HepG2 (cell line): ENCODE results near the gene COQ3. TPM values are rescaled to one million over a fixed set of nuclear protein-coding genes. Genes with fewer than 3 reads are reported as not detected.

Experiments
- BRF2 ChIP-seq: sonication (generic); formaldehyde crosslinking; IDR thresholded peaks from 2 replicates; pipeline ENCODE4 v1.8.1; 2022; ENCODE audit warnings: mild to moderate bottlenecking, missing genetic modification reagents
- DNMT3B ChIP-seq: conservative IDR thresholded peaks from 2 replicates; pipeline ENCODE4 v1.6.1; 2016; ENCODE audit warnings: missing biosample characterization, control low read depth
- HBP1 ChIP-seq: IDR thresholded peaks from 2 replicates; pipeline ENCODE4 v1.6.1; 2016; ENCODE audit warnings: low read depth, control low read depth
- KLF15 ChIP-seq: sonication (generic); formaldehyde crosslinking; IDR thresholded peaks from 2 replicates; pipeline ENCODE4 v1.8.1; 2023; ENCODE audit warnings: borderline replicate concordance, mild to moderate bottlenecking, inconsistent platforms, missing genetic modification reagents, mixed read lengths
- MAF1 ChIP-seq: sonication (generic); formaldehyde crosslinking; IDR thresholded peaks from 2 replicates; pipeline ENCODE4 v1.5.0; 2020; ENCODE audit warnings: missing genetic modification reagents, borderline replicate concordance
- NR3C1 ChIP-seq: sonication (generic); formaldehyde crosslinking; IDR thresholded peaks from 2 replicates; pipeline ENCODE4 v1.4.0; 2020; ENCODE audit warnings: missing genetic modification reagents
- PHF20 ChIP-seq: sonication (generic); formaldehyde crosslinking; IDR thresholded peaks from 2 replicates; pipeline ENCODE4 v1.5.0; 2020; ENCODE audit warnings: mild to moderate bottlenecking, missing genetic modification reagents
- ZNF121 ChIP-seq: sonication (generic); formaldehyde crosslinking; IDR thresholded peaks from 2 replicates; pipeline ENCODE4 v1.5.0; 2020; ENCODE audit warnings: mild to moderate bottlenecking, missing genetic modification reagents
- ZNF569 ChIP-seq: sonication (generic); formaldehyde crosslinking; IDR thresholded peaks from 2 replicates; pipeline ENCODE4 v1.5.0; 2020; ENCODE audit warnings: mild to moderate bottlenecking, missing genetic modification reagents, moderate library complexity, borderline replicate concordance
- ZNF839 ChIP-seq: sonication (generic); formaldehyde crosslinking; IDR thresholded peaks from 2 replicates; pipeline ENCODE4 v1.4.0; 2020; ENCODE audit warnings: missing genetic modification reagents, mild to moderate bottlenecking, borderline replicate concordance
- ZNF850 ChIP-seq: sonication (generic); formaldehyde crosslinking; conservative IDR thresholded peaks from 2 replicates; pipeline ENCODE4 v1.9.0; 2021; ENCODE audit warnings: mild to moderate bottlenecking, missing genetic modification reagents
- polyA plus RNA-seq, 8 experiments: library from polyadenylated mRNA; depleted of rRNA in 3 of 8; stranded (reverse) in 7 of 8; unstranded in 1 of 8; fragments of >200 nt; fragmentation: Illumina TruSeq in 4 of 8; extraction: Trizol in 4 of 8; gene quantifications; 2 replicates each; pipeline versions ENCODE4 v1.2.1 to v1.2.3, GENCODE V29; 2011 to 2016; ENCODE audit warnings: low read depth in 4 of 8, missing spikeins in 1 of 8, mixed read lengths in 1 of 8; ENCODE audit not compliant: insufficient read depth in 1 of 8
- total RNA-seq, 5 experiments: library from RNA; depleted of rRNA; stranded (reverse); fragments of >200 nt; fragmentation: Illumina TruSeq; extraction: Trizol; gene quantifications; 2 replicates each; pipeline ENCODE4 v1.2.3, GENCODE V29; 2016; ENCODE audit warnings: low read depth in 1 of 5
- TF ChIP-seq, protein P1 (sequence below): sonication (generic); formaldehyde crosslinking; IDR thresholded peaks from 2 replicates; pipeline ENCODE4 v1.4.0; 2020; ENCODE audit warnings: missing genetic modification reagents, borderline replicate concordance
- TF ChIP-seq, protein P2 (sequence below): sonication (generic); formaldehyde crosslinking; IDR thresholded peaks from 2 replicates; pipeline ENCODE4 v1.4.0; 2020; ENCODE audit warnings: missing genetic modification reagents
- TF ChIP-seq, protein P3 (sequence below): sonication (generic); formaldehyde crosslinking; IDR thresholded peaks from 2 replicates; pipeline ENCODE4 v1.9.0; 2021; ENCODE audit warnings: missing genetic modification reagents, mild to moderate bottlenecking, borderline replicate concordance

Gene COQ3
- total and polyA plus RNA-seq, 2 of the 13 experiments (the other 11 are each of a cell fraction or from before 2014, with no cell fraction given): 5.3 to 20.5 TPM

DNA sequence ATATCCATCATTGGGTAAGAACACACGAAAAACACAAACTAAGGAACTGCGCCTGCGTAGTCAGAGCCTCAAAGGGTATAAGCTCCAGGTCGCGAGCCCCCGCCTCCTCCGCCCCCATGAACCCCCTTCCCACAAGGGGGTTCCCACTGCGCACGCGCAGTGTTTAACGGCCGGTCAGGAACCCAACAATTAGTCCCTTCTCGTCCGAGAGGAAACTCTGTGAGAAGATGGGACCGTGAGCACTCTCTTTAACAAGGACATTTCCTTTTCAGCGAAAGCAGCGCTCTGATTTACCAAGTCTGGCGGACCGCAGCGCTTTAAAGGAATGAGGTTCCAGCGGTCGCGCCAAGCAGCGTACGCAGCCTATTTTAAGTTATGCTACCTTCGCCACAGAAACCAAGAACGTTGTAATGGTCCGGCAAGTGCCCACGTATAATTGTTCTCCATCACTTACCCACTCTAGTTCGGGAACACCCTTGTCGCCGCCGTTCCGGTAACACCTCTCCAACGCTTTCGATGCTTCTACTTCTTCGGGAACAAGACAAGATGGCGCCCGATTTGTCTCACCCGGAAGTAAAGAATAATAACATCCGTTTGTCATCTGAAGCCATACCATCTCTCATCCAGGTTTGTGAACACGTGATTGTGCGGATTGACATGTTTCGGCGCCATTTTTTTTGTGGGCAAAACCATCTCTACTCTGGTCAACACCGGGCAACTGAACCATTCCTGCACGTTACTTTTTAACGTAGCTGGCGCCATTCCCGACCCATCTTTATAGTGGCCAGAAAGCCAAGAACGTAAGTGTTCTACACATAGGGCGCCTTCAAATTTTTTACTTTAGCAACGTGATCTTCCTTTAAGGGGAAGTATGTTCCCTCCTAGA lies 31.0 kb upstream of the COQ3 start, which contains the start of gene PNISR (continued):
- TF ChIP-seq, protein P1, sequence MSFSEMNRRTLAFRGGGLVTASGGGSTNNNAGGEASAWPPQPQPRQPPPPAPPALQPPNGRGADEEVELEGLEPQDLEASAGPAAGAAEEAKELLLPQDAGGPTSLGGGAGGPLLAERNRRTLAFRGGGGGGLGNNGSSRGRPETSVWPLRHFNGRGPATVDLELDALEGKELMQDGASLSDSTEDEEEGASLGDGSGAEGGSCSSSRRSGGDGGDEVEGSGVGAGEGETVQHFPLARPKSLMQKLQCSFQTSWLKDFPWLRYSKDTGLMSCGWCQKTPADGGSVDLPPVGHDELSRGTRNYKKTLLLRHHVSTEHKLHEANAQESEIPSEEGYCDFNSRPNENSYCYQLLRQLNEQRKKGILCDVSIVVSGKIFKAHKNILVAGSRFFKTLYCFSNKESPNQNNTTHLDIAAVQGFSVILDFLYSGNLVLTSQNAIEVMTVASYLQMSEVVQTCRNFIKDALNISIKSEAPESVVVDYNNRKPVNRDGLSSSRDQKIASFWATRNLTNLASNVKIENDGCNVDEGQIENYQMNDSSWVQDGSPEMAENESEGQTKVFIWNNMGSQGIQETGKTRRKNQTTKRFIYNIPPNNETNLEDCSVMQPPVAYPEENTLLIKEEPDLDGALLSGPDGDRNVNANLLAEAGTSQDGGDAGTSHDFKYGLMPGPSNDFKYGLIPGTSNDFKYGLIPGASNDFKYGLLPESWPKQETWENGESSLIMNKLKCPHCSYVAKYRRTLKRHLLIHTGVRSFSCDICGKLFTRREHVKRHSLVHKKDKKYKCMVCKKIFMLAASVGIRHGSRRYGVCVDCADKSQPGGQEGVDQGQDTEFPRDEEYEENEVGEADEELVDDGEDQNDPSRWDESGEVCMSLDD: peak; percentile 97; the same call in 1 of the 2 replicates
- TF ChIP-seq KLF15 (CRISPR knock-in tag) (no peak; the same call in 1 of the 2 replicates), DNMT3B (CRISPR knock-in tag) (peak; percentile 20; the same call in 1 of the 2 replicates), PHF20 (CRISPR knock-in tag) (peak; percentile 70), HBP1 (CRISPR knock-in tag) (no peak), ZNF850 (CRISPR knock-in tag) (no peak), BRF2 (CRISPR knock-in tag) (no peak), ZNF121 (CRISPR knock-in tag) (no peak), MAF1 (CRISPR knock-in tag) (no peak), NR3C1 (no peak), ZNF569 (CRISPR knock-in tag) (no peak), ZNF839 (CRISPR knock-in tag) (no peak)
- TF ChIP-seq, protein P2, sequence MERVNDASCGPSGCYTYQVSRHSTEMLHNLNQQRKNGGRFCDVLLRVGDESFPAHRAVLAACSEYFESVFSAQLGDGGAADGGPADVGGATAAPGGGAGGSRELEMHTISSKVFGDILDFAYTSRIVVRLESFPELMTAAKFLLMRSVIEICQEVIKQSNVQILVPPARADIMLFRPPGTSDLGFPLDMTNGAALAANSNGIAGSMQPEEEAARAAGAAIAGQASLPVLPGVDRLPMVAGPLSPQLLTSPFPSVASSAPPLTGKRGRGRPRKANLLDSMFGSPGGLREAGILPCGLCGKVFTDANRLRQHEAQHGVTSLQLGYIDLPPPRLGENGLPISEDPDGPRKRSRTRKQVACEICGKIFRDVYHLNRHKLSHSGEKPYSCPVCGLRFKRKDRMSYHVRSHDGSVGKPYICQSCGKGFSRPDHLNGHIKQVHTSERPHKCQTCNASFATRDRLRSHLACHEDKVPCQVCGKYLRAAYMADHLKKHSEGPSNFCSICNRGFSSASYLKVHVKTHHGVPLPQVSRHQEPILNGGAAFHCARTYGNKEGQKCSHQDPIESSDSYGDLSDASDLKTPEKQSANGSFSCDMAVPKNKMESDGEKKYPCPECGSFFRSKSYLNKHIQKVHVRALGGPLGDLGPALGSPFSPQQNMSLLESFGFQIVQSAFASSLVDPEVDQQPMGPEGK (CRISPR knock-in tag): peak; percentile 88
- TF ChIP-seq, protein P3, sequence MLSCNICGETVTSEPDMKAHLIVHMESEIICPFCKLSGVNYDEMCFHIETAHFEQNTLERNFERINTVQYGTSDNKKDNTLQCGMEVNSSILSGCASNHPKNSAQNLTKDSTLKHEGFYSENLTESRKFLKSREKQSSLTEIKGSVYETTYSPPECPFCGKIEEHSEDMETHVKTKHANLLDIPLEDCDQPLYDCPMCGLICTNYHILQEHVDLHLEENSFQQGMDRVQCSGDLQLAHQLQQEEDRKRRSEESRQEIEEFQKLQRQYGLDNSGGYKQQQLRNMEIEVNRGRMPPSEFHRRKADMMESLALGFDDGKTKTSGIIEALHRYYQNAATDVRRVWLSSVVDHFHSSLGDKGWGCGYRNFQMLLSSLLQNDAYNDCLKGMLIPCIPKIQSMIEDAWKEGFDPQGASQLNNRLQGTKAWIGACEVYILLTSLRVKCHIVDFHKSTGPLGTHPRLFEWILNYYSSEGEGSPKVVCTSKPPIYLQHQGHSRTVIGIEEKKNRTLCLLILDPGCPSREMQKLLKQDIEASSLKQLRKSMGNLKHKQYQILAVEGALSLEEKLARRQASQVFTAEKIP (CRISPR knock-in tag): no peak
